Astrocyte of the cerebellum (primary cell): ENCODE data around the gene SMYD2.

ENCODE experiments used
- DNase-seq: peaks from one replicate; pipeline ENCODE4 v3.0.0-alpha.2; 2011; ENCODE audit warnings: low read depth
- H3K4me3 ChIP-seq: 2 replicates; pipeline ENCODE4 v1.5.1; 2011; ENCODE audit warnings: mild to moderate bottlenecking, low read depth, low read length, moderate library complexity
- in situ Hi-C: cut with HindIII; loops from 2 replicates; pipeline ENCODE4 v1.10.0; 2017; ENCODE audit warnings: low sequenced_read_pairs
- TF ChIP-seq, protein P1 (sequence below): IDR thresholded peaks from 2 replicates; pipeline ENCODE4 v1.5.1; 2012; ENCODE audit warnings: low read length, low read depth, moderate library complexity, mild to moderate bottlenecking; ENCODE audit errors: missing control alignments

Gene SMYD2

DNA sequence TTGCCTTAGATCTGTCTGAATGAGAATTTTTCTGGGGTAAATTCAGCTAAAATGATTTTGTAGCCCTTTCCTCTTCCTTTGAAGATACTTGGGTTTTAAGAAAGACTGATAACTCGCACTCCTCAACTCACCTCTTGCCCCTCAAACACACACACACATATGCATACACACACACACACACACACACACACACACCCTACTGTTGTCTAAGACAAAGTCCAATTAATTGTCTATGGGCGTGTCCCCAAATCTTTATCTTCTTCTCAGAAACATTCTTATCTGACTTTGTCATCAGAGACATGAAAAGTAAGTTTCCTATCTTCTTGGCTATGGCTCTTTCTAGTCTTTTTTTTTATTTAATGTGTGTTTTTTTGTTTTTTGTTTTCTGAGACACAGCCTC, 36.1 kb upstream of the SMYD2 start:
- H3K4me3 ChIP-seq: no peak overlapping the region
- in situ Hi-C loops: no loop called here
- no peak for DNase-seq
- TF ChIP-seq, protein P1, sequence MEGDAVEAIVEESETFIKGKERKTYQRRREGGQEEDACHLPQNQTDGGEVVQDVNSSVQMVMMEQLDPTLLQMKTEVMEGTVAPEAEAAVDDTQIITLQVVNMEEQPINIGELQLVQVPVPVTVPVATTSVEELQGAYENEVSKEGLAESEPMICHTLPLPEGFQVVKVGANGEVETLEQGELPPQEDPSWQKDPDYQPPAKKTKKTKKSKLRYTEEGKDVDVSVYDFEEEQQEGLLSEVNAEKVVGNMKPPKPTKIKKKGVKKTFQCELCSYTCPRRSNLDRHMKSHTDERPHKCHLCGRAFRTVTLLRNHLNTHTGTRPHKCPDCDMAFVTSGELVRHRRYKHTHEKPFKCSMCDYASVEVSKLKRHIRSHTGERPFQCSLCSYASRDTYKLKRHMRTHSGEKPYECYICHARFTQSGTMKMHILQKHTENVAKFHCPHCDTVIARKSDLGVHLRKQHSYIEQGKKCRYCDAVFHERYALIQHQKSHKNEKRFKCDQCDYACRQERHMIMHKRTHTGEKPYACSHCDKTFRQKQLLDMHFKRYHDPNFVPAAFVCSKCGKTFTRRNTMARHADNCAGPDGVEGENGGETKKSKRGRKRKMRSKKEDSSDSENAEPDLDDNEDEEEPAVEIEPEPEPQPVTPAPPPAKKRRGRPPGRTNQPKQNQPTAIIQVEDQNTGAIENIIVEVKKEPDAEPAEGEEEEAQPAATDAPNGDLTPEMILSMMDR: no peak

DNA sequence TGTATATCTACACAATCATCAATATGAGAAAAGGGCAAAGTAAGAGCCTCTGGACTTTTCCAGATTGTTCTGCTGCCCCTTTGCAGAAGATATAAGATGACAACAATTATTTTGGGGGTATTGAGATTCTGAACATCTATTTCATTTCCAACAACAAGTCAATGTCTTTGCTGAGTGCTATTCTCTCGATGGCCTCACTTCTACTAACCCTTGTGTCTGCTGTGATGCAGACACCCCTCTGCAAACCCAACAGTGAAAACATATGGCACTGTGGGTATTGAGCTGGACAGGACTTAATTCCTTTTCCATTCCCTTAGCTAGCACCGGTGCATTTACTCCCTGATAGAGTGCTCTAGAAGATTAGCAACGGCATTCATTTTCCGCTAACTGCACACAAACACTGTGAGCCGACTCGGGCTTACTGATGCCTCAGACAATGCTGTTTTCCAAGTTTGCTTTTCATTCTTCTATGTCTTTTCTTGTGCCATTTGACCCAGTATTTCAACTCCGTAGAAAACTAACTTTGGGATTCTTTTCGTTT, 33.4 kb upstream of the SMYD2 start:
- in situ Hi-C loops: no loop called here
- no peak overlapping the region for H3K4me3 ChIP-seq
- TF ChIP-seq, protein P1: no peak
- DNase-seq: no peak

DNA sequence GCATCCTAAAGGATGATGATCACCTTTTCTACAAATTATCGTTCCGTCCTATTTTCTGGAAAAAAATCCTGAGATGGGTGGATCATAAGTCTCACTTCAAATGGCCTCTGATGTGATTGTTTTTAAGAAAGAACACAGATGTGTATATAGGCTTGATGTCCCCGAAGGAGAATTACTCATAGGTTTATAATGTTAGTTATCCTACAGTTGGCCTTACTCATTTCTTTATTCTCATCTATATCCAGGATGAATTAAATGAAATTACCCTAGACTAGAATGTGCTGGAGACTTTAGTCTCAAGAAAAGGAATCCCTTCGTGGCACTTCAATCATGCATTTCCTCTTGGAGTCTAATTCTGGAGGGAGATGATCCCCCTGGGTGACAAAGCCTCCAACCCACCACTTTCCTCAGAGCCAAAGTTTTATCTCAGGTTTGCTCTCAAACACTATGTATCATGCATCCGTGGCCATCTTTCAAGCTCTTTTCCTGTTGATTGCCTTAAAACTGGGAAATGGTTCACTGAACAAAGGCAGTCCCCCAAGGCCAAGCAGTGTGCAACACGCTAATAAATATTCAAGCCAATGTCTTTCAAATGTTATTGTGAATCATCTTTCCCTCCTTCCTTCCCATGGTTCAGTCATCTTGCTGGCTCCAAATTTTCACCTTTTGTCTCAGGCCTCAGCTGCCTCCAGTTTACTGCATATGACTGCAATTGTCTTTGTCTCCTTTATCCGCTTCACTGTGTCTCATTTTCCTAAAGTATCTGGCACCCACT, 32.5 kb upstream of the SMYD2 start:
- TF ChIP-seq, protein P1: no peak
- no peak overlapping the region for H3K4me3 ChIP-seq
- DNase-seq: no peak
- in situ Hi-C loops: no loop called here

DNA sequence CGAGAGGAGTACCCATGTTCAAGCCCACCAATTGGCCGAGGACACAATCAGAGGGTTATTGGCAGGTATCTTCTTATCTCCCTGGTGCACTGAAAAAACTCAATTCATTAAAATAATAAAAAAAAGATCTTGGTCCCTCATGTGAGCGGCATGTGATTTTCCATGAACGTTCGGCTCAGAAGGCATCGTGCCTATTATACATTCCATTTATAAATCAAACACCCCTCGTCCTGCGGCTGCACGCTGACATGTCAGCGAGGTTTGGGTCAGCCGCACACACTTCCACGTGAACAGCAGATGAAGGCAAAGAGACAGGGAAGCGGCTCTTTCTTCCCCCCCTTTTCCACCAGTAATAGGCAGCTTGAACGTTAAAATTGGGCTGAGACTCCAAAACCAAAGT, 31.3 kb upstream of the SMYD2 start:
- no peak overlapping the region for H3K4me3 ChIP-seq
- in situ Hi-C loops: no loop called here
- DNase-seq: no peak
- TF ChIP-seq, protein P1: no peak

DNA sequence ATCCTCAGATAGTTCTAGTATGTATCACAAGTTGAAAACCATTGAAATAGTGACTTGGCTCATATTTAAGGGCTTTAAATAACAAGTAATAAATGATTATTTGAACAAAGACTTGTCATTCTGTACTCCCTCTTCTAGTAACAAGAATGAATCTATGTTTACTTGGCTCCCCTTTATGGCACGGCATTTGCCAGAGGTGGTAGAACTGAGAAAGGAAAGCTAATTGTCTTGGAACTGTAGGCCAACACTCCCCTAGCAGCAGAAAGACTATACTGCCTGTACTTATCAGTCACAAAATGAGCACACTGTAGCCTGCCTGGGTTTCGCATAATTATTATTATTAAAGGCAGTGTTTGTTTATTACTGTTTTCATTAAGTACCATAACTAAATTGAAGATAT, 29.6 kb upstream of the SMYD2 start:
- in situ Hi-C loops: no loop called here
- TF ChIP-seq, protein P1: no peak
- DNase-seq: no peak
- no peak overlapping the region for H3K4me3 ChIP-seq

DNA sequence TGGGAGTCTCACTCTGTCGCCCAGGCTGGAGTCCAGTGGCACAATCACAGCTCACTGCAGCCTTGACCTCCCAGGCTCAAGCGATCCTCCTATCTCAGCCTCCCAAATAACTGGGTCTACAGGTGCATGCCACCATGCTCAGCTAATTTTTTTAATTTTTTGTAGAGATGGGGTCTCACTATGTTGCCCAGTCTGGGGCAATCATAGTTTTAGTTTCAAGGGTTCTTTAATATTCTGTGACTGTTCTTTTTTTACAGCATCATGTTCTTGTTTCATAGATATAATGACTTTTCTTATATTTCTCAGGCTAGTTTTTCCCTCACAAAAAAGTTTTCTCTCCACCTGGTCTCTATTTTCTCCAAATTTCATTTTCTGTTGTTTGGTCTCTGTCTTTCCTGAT, 25.4 kb upstream of the SMYD2 start:
- no peak for DNase-seq
- H3K4me3 ChIP-seq: no peak overlapping the region
- TF ChIP-seq, protein P1: no peak
- in situ Hi-C loops: no loop called here
